ENCODE data around the gene RINL.
"Not testable (repeated sequence)": the region's sequence is repeated elsewhere in the genome, so short reads cannot be mapped to it uniquely, and the experiment has no call there.

The RINL gene

DNA sequence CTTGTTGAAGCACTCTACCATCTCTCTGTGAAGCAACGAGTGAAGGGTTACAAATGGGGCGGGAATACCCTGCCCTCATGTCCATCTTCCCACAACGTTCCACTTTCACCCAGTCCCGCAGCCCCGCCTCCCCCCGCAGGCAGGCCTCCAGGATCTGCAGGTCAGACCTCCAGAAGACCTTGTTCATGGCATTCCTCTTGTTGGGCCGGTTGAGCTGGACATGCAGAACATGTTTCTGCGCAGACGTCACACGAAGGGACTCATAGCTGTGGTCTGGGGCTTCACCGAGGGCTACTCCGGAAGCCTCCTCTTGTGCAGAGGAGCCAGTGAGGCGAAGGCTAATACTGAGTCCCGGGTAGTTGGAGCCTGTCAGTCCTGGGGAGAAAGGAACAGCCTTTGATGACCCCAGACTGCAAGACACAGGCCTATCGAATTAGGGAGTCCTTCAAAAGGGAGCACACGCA lies 46.9 kb downstream of the RINL start:
- DNase-seq, result peak; percentile 36

DNA sequence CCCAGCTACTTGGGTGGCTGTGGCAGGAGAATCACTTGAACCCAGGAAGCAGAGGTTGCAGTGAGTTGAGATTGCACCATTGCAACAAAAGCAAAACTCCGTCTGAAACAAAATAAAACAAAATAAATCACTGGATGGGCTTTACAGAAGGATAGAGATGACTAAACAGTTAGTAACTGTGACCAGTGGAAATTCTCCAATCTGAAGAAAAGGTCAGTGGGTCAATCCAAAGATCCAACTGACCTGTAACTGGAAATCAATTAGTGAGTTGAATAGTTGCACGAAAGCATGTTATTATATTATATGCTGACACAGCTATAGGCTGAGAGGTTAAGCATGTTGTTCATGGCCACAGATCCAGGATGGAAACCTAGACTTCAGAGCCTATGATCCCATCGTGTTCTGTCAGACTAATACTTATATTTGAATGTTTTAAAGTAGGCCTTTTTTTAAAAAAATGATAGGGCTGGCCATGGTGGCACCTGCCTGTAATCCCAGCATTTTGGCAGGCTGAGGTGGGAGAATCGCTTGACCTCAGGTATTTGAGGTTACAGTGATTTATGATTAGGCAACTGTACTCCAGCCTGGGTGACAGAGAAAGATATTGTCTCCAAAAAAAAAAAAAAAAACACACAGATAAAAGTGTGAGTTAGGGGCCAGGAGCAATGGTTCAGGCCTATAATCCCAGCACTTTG lies 47.9 kb downstream of the RINL start:
- Histone ChIP-seq H3K27ac (no peak overlapping the region), H3K4me3 (ENCODE audit: low read depth, low read length) (no peak overlapping the region), H3K36me3 (peaks cover 31% of the 10 kb centered on the region), H3K9me3 (ENCODE audit: severe bottlenecking) (no peaks in the 10 kb centered on the region), H3K27me3 (ENCODE audit: insufficient read depth, low read depth, severe bottlenecking) (no peaks in the 10 kb centered on the region)
- TF ChIP-seq, protein P1, sequence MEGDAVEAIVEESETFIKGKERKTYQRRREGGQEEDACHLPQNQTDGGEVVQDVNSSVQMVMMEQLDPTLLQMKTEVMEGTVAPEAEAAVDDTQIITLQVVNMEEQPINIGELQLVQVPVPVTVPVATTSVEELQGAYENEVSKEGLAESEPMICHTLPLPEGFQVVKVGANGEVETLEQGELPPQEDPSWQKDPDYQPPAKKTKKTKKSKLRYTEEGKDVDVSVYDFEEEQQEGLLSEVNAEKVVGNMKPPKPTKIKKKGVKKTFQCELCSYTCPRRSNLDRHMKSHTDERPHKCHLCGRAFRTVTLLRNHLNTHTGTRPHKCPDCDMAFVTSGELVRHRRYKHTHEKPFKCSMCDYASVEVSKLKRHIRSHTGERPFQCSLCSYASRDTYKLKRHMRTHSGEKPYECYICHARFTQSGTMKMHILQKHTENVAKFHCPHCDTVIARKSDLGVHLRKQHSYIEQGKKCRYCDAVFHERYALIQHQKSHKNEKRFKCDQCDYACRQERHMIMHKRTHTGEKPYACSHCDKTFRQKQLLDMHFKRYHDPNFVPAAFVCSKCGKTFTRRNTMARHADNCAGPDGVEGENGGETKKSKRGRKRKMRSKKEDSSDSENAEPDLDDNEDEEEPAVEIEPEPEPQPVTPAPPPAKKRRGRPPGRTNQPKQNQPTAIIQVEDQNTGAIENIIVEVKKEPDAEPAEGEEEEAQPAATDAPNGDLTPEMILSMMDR (IDR thresholded peaks at IDR 0.05; ENCODE audit: low read depth, low read length), result no peak
- DNase-seq, result no peak

More for the DNA sequence above, 46.9 kb downstream of the RINL start:
- Histone ChIP-seq H3K27ac (peak overlapping the region; percentile 76), H3K36me3 (peaks cover 41% of the 10 kb centered on the region), H3K27me3 (ENCODE audit: insufficient read depth, low read depth, severe bottlenecking) (no peaks in the 10 kb centered on the region), H3K4me3 (ENCODE audit: low read depth, low read length) (peak overlapping the region; percentile 86), H3K9me3 (ENCODE audit: severe bottlenecking) (no peaks in the 10 kb centered on the region)
- TF ChIP-seq, protein P1 (IDR thresholded peaks at IDR 0.05; ENCODE audit: low read depth, low read length), result no peak

- not testable (repeated sequence) for DNase-seq; H3K27me3 ChIP-seq (ENCODE audit: insufficient read depth, low read depth, severe bottlenecking); H3K27ac ChIP-seq; H3K4me3 ChIP-seq (ENCODE audit: low read depth, low read length); H3K9me3 ChIP-seq (ENCODE audit: severe bottlenecking)
- H3K36me3 ChIP-seq, result peaks cover 29% of the 10 kb centered on the region
Measured at GRCh38 chr19:38829203-38829602, 48.9 kb downstream of the RINL start.

GRCh38 chr19:38826856-38827551 lies 51.1 kb downstream of the RINL start:
- peaks cover 37% of the 10 kb centered on the region for H3K36me3 ChIP-seq
- TF ChIP-seq, protein P1 (IDR thresholded peaks at IDR 0.05; ENCODE audit: low read depth, low read length), result no peak

DNA sequence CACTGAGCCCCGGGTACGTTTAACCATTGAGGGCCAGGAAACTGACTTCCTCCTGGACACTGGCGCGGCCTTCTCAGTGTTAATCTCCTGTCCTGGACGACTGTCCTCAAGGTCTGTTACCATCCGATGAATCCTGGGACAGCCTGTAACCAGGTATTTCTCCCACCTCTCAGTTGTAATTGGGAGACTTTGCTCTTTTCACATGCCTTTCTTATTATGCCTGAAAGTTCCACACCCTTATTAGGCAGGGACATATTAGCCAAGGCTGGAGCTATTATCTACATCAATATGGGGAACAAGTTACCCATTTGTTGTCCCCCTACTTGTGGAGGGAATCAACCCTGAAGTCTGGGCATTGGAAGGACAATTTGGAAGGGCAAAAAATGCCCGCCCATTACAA lies 52.1 kb downstream of the RINL start:
- not testable (repeated sequence) for H3K27ac ChIP-seq; DNase-seq; H3K27me3 ChIP-seq (ENCODE audit: insufficient read depth, low read depth, severe bottlenecking); H3K9me3 ChIP-seq (ENCODE audit: severe bottlenecking); H3K4me3 ChIP-seq (ENCODE audit: low read depth, low read length)
- peaks cover 40% of the 10 kb centered on the region for H3K36me3 ChIP-seq

More at GRCh38 chr19:38826856-38827551, 51.1 kb downstream of the RINL start:
- no peak for DNase-seq
- H3K4me3 ChIP-seq (ENCODE audit: low read depth, low read length), result no peak overlapping the region
- no peaks in the 10 kb centered on the region for H3K9me3 ChIP-seq (ENCODE audit: severe bottlenecking)
- no peak overlapping the region for H3K27ac ChIP-seq
- H3K27me3 ChIP-seq (ENCODE audit: insufficient read depth, low read depth, severe bottlenecking), result no peaks in the 10 kb centered on the region

DNA sequence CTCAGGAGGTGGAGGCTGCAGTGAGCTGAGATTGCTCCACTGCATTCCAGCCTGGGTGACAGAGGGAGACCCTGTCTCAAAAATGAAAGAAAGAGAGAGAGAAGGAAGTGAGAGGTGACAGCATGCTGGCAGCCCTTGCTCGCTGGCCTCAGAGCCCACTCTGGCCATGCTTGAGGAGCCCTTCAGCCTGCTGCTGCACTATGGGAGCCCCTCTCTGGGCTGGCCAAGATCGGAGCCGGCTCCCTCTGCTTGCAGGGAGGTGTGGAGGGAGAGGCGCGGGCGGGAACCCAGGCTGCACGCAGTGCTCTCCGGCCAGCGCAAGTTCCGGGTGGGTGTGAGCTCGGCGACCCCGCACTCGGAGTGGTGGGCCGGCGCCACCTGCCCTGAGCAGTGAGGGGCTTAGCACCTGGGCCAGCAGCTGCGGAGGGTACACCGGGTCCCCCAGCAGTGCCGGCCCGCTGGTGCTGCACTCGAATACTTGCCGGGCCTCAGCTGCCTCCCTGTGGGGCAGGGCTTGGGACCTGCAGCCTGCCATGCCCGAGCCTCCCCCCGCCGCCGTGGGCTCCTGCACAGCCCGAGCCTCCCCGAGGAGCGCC lies 56.7 kb downstream of the RINL start:
- not testable (repeated sequence) for H3K27ac ChIP-seq; DNase-seq; H3K4me3 ChIP-seq (ENCODE audit: low read depth, low read length); H3K9me3 ChIP-seq (ENCODE audit: severe bottlenecking); H3K27me3 ChIP-seq (ENCODE audit: insufficient read depth, low read depth, severe bottlenecking)
- H3K36me3 ChIP-seq, result peaks cover 25% of the 10 kb centered on the region

DNA sequence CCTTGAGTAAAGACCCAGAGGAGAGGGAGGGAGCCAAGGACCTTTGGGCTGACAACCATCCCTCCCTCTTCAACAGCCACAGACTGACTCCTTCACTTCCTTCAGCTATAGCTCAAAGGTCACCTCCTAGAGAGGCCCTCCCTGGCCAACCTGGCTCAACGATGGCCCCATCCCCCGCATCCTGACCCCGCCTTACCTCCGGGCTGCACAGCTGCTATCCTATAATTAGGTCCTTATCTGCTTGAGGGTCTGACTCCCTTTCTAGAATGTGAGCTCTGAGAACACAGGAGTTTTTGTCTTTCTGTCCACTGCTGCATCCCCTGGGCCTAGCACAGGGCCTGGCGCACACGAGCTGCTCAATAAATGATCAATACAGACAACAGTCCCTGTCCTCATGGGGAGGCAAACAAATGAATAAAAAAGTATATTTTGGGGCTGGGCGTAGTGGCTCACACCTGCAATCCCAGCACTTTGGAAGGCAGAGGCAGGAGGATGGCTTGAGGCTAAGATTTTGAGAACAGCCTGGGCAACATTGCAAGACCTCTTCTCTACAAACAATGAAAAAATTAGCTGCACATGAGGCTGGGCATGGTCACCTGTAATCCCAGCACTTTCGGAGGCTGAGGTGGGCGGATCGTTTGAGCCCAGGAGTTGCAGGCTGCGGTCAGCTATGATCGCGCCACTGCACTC lies 58.7 kb downstream of the RINL start:
- Histone ChIP-seq H3K36me3 (peaks cover 41% of the 10 kb centered on the region), H3K27me3 (ENCODE audit: insufficient read depth, low read depth, severe bottlenecking) (no peaks in the 10 kb centered on the region), H3K27ac (peak overlapping the region; percentile 66), H3K9me3 (ENCODE audit: severe bottlenecking) (no peaks in the 10 kb centered on the region), H3K4me3 (ENCODE audit: low read depth, low read length) (no peak overlapping the region)
- peak; percentile 82 for DNase-seq
- TF ChIP-seq, protein P1 (IDR thresholded peaks at IDR 0.05; ENCODE audit: low read depth, low read length), result no peak
